ENCODE data around the gene ZNF609. TPM values are rescaled to one million over a fixed set of nuclear protein-coding genes. Genes with fewer than 3 reads are reported as not detected.
"Not testable (repeated sequence)": the region's sequence is repeated elsewhere in the genome, so short reads cannot be mapped to it uniquely, and the experiment has no call there.

Gene ZNF609
- polyA plus RNA-seq, 1 donor (not counting 4 experiments of a cell fraction or from before 2014, with no cell fraction given), result 16.9 TPM

- Histone ChIP-seq H3K9me3 (ENCODE audit: control insufficient read depth, low read depth, low read length) (no peaks in the 10 kb centered on the region), H3K9ac (ENCODE audit: control insufficient read depth, extremely low read depth, insufficient read depth, low read length) (no peak overlapping the region), H3K36me3 (ENCODE audit: control insufficient read depth in 2 of 2, extremely low read depth in 1 of 2, insufficient read depth in 2 of 2, low read length in 2 of 2) (peaks cover 0 to 4% of the 10 kb centered on the region in 2 experiments), H3K9me1 (ENCODE audit: control insufficient read depth, extremely low read depth, insufficient read depth, low read length) (no peaks in the 10 kb centered on the region), H4K20me1 (ENCODE audit: control insufficient read depth, extremely low read depth, insufficient read depth, low read length) (no peaks in the 10 kb centered on the region), H3K79me2 (ENCODE audit: control insufficient read depth, insufficient read depth, low read length) (peaks cover 11% of the 10 kb centered on the region), H3K27me3 (ENCODE audit: control insufficient read depth, extremely low read depth, insufficient read depth, low read length) (no peaks in the 10 kb centered on the region), H2AFZ (ENCODE audit: control insufficient read depth, low read length) (no peak overlapping the region), H3K4me3 (ENCODE audit: control insufficient read depth in 2 of 3, extremely low read depth in 1 of 3, insufficient read depth in 2 of 3, low read depth in 1 of 3, low read length in 3 of 3) (no peak overlapping the region), H3K27ac (ENCODE audit: control insufficient read depth, insufficient read depth, low read length) (no peak overlapping the region), H3K4me2 (ENCODE audit: control insufficient read depth, extremely low read depth, insufficient read depth, low read depth, low read length) (no peak overlapping the region), H3K4me1 (ENCODE audit: control insufficient read depth, extremely low read depth, insufficient read depth, low read length) (no peaks in the 10 kb centered on the region)
- no peak for TF ChIP-seq CTCF (optimal IDR thresholded peaks at IDR 0.05 in 1 of 3, IDR thresholded peaks at IDR 0.05 in 1 of 3, conservative IDR thresholded peaks at IDR 0.05 in 1 of 3; ENCODE audit: extremely low read depth in 1 of 3, insufficient read depth in 2 of 3, low read length in 3 of 3)
- no peak for TF ChIP-seq EZH2 (IDR thresholded peaks at IDR 0.05; ENCODE audit: low read length)
- no peak for FAIRE-seq
- no peak for DNase-seq (ENCODE audit: low read depth, low spot score)
- dilution Hi-C loops (cut with MboI; ENCODE audit: extremely low pct_ligation_motif_present, low sequenced_read_pairs), result no loop called here
Observed at GRCh38 chr15:64629063-64629462, 168.7 kb downstream of the ZNF609 start.

GRCh38 chr15:64630396-64631107, 170.2 kb downstream of the ZNF609 start:
- Histone ChIP-seq H3K27ac (ENCODE audit: control insufficient read depth, insufficient read depth, low read length) (no peak overlapping the region), H2AFZ (ENCODE audit: control insufficient read depth, low read length) (no peak overlapping the region), H3K4me3 (ENCODE audit: control insufficient read depth in 2 of 3, extremely low read depth in 1 of 3, insufficient read depth in 2 of 3, low read depth in 1 of 3, low read length in 3 of 3) (no peak overlapping the region), H3K27me3 (ENCODE audit: control insufficient read depth, extremely low read depth, insufficient read depth, low read length) (no peaks in the 10 kb centered on the region), H4K20me1 (ENCODE audit: control insufficient read depth, extremely low read depth, insufficient read depth, low read length) (no peaks in the 10 kb centered on the region), H3K9me3 (ENCODE audit: control insufficient read depth, low read depth, low read length) (no peaks in the 10 kb centered on the region), H3K79me2 (ENCODE audit: control insufficient read depth, insufficient read depth, low read length) (peaks cover 13% of the 10 kb centered on the region), H3K9me1 (ENCODE audit: control insufficient read depth, extremely low read depth, insufficient read depth, low read length) (no peaks in the 10 kb centered on the region), H3K36me3 (ENCODE audit: control insufficient read depth in 2 of 2, extremely low read depth in 1 of 2, insufficient read depth in 2 of 2, low read length in 2 of 2) (peaks cover 0 to 4% of the 10 kb centered on the region in 2 experiments), H3K4me1 (ENCODE audit: control insufficient read depth, extremely low read depth, insufficient read depth, low read length) (peaks cover 14% of the 10 kb centered on the region), H3K4me2 (ENCODE audit: control insufficient read depth, extremely low read depth, insufficient read depth, low read depth, low read length) (no peak overlapping the region), H3K9ac (ENCODE audit: control insufficient read depth, extremely low read depth, insufficient read depth, low read length) (no peak overlapping the region)
- dilution Hi-C loops (cut with MboI; ENCODE audit: extremely low pct_ligation_motif_present, low sequenced_read_pairs), result no loop called here
- FAIRE-seq, result no peak
- no peak for TF ChIP-seq EZH2 (IDR thresholded peaks at IDR 0.05; ENCODE audit: low read length)
- no peak for TF ChIP-seq CTCF (optimal IDR thresholded peaks at IDR 0.05 in 1 of 3, IDR thresholded peaks at IDR 0.05 in 1 of 3, conservative IDR thresholded peaks at IDR 0.05 in 1 of 3; ENCODE audit: extremely low read depth in 1 of 3, insufficient read depth in 2 of 3, low read length in 3 of 3)
- no peak for DNase-seq (ENCODE audit: low read depth, low spot score)

DNA sequence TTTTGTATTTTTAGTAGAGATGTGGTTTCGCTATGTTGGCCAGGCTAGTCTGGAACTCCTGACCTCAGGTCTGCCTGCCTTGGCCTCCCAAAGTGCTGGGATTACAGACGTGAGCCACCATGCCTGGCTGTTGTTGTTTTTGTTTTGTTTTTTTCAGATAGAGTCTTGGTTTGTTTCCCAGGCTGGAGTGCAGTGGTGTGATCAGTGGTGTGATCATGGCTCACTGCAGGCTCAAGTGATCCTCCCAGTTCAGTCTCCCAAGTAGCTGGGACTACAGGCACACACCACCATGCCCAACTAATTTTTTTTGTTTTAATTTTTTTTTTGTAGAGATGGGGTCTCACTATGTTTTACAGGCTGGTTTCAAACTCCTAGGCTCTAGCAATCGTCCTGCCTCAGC, 172.3 kb downstream of the ZNF609 start:
- peaks cover 18% of the 10 kb centered on the region for H3K4me1 ChIP-seq (ENCODE audit: control insufficient read depth, extremely low read depth, insufficient read depth, low read length)
- H3K36me3 ChIP-seq (ENCODE audit: control insufficient read depth in 2 of 2, extremely low read depth in 1 of 2, insufficient read depth in 2 of 2, low read length in 2 of 2); H4K20me1 ChIP-seq (ENCODE audit: control insufficient read depth, extremely low read depth, insufficient read depth, low read length); FAIRE-seq; H3K27me3 ChIP-seq (ENCODE audit: control insufficient read depth, extremely low read depth, insufficient read depth, low read length); DNase-seq (ENCODE audit: low read depth, low spot score); H3K4me3 ChIP-seq (ENCODE audit: control insufficient read depth in 2 of 3, extremely low read depth in 1 of 3, insufficient read depth in 2 of 3, low read depth in 1 of 3, low read length in 3 of 3); dilution Hi-C loops (cut with MboI; ENCODE audit: extremely low pct_ligation_motif_present, low sequenced_read_pairs); H3K9me3 ChIP-seq (ENCODE audit: control insufficient read depth, low read depth, low read length); H2AFZ ChIP-seq (ENCODE audit: control insufficient read depth, low read length); H3K9me1 ChIP-seq (ENCODE audit: control insufficient read depth, extremely low read depth, insufficient read depth, low read length); H3K4me2 ChIP-seq (ENCODE audit: control insufficient read depth, extremely low read depth, insufficient read depth, low read depth, low read length); H3K9ac ChIP-seq (ENCODE audit: control insufficient read depth, extremely low read depth, insufficient read depth, low read length); H3K27ac ChIP-seq (ENCODE audit: control insufficient read depth, insufficient read depth, low read length): not testable (repeated sequence)
- peaks cover 24% of the 10 kb centered on the region for H3K79me2 ChIP-seq (ENCODE audit: control insufficient read depth, insufficient read depth, low read length)
